GM20000 (cell line): Measurements from ENCODE around the gene ZNF865.

Experiments used
- DNase-seq: peaks from one replicate; pipeline ENCODE4 v3.0.0; 2012; ENCODE audit warnings: low spot score
- TF ChIP-seq, protein P1 (sequence below): IDR thresholded peaks from 2 replicates; pipeline ENCODE4 v1.5.1; 2012; ENCODE audit warnings: mild to moderate bottlenecking, control low read depth; ENCODE audit errors: extremely low read depth, missing control alignments

ZNF865 gene

DNA sequence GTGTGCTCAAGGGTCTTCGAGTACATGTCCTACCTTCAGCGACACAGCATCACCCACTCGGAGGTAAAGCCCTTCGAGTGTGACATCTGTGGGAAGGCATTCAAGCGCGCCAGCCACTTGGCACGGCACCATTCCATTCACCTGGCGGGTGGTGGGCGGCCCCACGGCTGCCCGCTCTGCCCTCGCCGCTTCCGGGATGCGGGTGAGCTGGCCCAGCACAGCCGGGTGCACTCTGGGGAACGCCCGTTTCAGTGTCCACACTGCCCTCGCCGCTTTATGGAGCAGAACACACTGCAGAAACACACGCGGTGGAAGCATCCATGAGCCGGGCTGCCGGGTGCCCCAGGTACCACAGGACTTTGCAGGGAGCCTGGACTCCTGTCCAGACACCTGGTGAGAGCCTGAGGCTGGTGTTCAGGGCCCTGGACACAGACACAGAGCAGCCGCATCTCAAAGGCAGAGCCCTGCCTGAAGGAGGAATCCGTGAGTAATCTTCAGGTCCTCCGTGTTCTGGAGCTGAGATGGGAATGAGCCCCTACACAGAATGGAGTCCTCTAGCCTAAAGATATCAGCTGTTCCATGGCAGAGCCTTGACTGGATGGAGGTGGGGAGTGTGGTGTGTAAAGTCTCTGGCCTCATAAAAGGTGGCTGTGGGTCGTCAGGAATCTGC lies 39.5 kb downstream of the ZNF865 start:
- no peak for DNase-seq
- TF ChIP-seq, protein P1, sequence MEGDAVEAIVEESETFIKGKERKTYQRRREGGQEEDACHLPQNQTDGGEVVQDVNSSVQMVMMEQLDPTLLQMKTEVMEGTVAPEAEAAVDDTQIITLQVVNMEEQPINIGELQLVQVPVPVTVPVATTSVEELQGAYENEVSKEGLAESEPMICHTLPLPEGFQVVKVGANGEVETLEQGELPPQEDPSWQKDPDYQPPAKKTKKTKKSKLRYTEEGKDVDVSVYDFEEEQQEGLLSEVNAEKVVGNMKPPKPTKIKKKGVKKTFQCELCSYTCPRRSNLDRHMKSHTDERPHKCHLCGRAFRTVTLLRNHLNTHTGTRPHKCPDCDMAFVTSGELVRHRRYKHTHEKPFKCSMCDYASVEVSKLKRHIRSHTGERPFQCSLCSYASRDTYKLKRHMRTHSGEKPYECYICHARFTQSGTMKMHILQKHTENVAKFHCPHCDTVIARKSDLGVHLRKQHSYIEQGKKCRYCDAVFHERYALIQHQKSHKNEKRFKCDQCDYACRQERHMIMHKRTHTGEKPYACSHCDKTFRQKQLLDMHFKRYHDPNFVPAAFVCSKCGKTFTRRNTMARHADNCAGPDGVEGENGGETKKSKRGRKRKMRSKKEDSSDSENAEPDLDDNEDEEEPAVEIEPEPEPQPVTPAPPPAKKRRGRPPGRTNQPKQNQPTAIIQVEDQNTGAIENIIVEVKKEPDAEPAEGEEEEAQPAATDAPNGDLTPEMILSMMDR: no peak

DNA sequence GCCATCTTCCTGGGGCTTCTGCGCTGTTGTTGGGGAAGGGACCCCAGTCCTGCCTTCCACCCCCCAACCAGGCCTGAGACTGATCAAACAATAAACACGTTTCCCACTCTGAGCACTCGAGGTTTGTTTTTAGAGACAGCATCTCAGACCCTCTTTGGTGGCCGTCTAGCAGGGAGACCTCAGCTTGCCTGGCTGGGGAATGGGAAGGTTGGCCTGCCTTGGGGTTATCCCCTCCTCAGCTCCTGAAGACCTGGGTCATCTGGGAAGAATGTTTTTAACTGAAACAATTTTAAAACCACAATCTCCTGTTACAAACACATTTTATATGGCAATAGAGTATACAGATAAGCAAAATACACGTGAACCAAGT lies 40.0 kb downstream of the ZNF865 start:
- TF ChIP-seq, protein P1: no peak
- no peak for DNase-seq

DNA sequence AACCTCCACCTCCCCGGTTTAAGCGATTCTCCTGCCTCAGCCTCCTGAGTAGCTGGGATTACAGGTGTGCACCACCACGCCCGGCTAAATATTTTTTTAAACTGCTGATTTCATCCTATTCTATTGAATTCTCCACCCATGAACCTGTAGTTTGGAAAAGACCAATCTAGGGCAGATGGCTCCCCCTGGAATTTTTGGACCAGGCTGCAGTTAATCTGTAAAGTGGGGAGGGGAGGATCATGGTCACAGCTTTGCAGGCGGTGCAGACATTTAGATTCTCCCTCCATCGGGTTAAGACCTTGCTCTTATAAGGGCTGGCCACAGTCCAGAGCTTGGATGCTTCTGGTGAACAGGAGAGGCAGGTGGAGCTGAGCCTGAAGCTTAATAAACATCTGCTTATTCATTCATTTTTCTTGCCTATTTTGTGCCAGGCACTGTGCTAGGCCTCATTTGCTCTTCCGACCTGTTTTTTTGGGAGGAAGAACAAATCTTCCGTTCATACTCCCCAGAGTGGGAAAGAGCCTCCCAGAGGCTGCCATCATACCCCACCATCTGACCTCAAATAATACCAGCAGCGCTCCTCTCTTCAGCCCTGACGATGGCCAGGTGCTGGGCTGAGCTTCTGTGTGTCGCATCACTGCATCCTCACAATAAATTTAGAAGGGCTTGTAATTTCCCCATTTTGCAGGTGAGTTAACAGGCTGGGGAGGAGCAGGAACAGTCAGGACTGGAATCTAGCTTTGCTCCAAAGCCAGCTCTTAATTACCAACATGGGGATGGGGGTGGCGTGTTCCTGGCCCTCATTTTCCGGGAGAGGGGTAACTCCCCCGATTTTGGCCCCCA lies 41.7 kb downstream of the ZNF865 start:
- DNase-seq: no peak
- TF ChIP-seq, protein P1: no peak

DNA sequence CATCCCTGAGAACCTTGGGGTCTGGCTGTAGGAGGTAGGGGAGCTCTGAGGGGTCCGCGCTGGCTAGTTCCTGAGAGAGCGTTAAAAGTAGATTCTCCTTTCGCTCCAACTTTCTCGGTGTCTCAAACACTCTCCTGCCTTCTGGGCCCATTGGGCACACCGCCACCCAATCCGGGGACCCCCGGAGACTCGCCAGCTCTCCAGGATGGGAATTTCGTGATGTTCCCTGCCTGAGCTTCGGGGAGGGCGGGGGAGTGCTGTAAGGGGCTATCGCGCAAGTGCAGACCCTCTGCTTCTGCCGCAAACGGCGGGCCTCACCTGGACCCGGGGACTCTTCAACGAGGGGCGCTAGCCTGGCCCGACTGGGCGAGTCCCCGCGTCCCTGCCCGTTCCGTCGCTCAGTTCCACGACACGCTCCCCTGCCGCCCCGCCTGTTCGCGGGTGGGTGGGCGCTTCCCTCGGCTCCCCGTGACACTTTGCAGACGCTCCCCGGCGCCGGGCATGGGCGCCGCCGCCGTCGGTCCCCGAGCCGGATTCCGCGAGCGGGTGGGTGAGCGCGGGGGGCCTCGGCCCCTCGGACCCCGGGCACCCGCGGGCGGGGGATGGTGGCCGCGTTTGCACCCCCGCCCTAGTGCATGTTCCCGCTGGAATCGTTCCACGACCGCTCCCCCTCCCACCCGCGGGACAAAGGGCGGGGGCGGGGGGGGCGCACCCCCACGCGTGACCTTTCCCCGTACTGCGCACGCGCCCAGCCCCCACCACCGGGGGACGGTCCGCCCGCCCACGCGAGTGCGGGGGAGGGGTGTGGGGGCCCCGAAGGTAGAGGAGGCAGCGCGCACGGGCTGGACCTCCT lies 42.5 kb downstream of the ZNF865 start, which contains the start of gene CCDC106:
Gene CCDC106 (plus strand): TSS at position 481 of the 853 bp plus-strand sequence. CDS start 835 bp downstream, outside the sequence.
- DNase-seq: peak; percentile 74
- TF ChIP-seq, protein P1: no peak

DNA sequence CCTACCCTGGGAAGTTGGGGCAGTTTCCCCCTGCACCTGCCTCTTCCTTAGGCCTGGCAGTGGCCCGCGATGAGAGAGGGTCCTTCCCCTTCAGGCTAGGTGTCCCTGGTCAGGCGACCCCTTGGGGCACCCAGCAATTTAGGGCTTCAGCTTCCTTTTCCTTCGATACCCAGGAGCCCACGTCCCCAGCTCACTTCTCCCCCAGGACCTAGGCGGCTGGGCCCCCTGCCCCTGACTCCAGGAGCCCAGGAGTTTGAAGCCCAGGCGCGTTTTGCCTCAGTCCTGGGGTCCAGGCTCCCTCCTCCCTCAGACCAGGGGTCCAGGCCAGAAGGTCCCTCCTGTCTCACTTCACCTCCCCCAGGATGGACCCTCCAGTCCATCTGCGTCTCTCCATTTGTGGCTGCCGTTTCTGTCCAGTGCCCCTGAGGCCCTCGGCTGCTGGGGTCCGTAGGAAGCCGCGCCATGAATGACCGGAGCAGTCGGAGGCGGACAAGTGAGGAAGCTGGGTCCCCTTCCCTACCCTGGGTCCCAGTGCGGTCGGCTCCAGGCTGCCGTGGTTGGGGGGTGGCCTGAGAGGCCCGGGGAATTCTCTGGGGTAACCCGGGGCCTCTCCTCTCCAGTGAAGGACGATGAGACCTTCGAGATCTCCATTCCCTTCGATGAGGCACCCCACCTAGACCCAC lies 43.3 kb downstream of the ZNF865 start:
- no peak for DNase-seq

DNA sequence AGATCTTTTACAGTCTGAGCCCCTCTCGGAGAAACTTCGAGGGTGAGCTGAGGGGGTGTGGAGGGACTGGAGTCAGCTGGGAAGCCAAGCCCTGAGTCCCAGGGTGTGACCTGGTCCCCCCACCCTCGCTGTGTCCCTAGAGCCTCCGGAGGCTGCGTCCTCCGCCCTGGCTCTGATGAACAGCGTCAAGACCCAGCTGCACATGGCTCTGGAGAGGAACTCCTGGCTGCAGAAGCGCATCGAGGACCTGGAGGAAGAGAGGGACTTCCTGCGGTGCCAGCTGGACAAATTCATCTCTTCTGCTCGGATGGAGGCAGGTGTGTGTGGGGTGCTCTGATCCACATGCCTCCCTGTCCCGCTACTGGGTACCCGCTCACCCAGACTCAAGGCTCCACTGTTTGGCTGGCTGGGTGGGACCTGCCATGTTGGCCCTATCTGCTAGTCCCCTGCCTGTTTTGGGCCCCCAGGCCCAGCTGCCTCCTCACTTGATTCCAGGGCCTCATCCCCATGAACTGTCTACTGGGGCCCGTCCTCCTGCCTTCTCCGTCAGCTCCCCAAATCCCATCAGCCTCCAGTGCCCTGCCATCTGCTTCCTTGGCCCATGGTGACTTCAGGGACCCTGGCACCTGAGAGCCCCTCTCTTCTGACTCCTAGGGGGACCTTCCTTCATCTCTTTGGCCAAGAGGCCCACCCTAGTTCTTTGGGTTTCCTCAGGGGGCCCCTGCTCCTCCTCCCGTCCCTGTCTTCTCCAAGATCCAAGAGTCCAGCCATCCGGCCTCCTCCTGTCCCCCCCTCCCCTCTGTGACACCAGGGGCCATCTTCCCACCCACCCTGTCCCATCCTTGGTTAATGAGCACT lies 44.0 kb downstream of the ZNF865 start:
- no peak for DNase-seq
- TF ChIP-seq, protein P1: no peak

More for the DNA sequence above, 43.3 kb downstream of the ZNF865 start:
- TF ChIP-seq, protein P1: no peak
